ENCODE results near the gene DNAH5.
"Not testable (repeated sequence)": the region's sequence is repeated elsewhere in the genome, so short reads cannot be mapped to it uniquely, and the experiment has no call there.

Gene DNAH5

GRCh38 chr5:13814301-13814700 lies 130.2 kb downstream of the DNAH5 start:
- no peak overlapping the region for H3K4me3 ChIP-seq (ENCODE audit: low read length)
- TF ChIP-seq, protein P1, sequence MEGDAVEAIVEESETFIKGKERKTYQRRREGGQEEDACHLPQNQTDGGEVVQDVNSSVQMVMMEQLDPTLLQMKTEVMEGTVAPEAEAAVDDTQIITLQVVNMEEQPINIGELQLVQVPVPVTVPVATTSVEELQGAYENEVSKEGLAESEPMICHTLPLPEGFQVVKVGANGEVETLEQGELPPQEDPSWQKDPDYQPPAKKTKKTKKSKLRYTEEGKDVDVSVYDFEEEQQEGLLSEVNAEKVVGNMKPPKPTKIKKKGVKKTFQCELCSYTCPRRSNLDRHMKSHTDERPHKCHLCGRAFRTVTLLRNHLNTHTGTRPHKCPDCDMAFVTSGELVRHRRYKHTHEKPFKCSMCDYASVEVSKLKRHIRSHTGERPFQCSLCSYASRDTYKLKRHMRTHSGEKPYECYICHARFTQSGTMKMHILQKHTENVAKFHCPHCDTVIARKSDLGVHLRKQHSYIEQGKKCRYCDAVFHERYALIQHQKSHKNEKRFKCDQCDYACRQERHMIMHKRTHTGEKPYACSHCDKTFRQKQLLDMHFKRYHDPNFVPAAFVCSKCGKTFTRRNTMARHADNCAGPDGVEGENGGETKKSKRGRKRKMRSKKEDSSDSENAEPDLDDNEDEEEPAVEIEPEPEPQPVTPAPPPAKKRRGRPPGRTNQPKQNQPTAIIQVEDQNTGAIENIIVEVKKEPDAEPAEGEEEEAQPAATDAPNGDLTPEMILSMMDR (conservative IDR thresholded peaks at IDR 0.05; ENCODE audit: low read length), result peak; percentile 35
- DNase-seq (ENCODE audit: low read depth), result peak; percentile 16

GRCh38 chr5:13809921-13810320 lies 134.6 kb downstream of the DNAH5 start:
- no peak for DNase-seq (ENCODE audit: low read depth)
- H3K4me3 ChIP-seq (ENCODE audit: low read length), result no peak overlapping the region
- TF ChIP-seq, protein P1 (conservative IDR thresholded peaks at IDR 0.05; ENCODE audit: low read length), result no peak

DNA sequence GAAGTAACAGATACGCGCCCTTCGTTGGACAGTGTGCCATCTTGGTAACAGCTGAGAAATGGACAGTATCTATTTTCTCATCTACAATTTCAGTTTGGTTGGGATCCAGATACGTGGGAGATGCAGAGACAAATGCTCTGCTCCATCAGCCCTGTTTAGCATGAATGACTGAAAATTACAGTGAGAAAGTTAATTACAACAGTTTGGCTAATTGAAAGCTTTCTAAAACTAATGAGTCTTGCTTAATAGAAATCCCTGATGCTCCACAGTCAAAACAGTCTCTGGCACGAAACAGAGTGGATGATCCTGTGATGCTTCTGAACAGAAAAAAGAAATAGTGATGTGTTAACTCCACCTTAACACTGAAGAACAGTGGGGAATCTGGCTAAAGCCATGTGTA lies 140.2 kb downstream of the DNAH5 start:
- no peak for DNase-seq (ENCODE audit: low read depth)
- TF ChIP-seq, protein P1 (conservative IDR thresholded peaks at IDR 0.05; ENCODE audit: low read length), result no peak
- H3K4me3 ChIP-seq (ENCODE audit: low read length), result no peak overlapping the region

GRCh38 chr5:13798569-13798968 lies 145.9 kb downstream of the DNAH5 start:
- not testable (repeated sequence) for DNase-seq (ENCODE audit: low read depth); H3K4me3 ChIP-seq (ENCODE audit: low read length)

DNA sequence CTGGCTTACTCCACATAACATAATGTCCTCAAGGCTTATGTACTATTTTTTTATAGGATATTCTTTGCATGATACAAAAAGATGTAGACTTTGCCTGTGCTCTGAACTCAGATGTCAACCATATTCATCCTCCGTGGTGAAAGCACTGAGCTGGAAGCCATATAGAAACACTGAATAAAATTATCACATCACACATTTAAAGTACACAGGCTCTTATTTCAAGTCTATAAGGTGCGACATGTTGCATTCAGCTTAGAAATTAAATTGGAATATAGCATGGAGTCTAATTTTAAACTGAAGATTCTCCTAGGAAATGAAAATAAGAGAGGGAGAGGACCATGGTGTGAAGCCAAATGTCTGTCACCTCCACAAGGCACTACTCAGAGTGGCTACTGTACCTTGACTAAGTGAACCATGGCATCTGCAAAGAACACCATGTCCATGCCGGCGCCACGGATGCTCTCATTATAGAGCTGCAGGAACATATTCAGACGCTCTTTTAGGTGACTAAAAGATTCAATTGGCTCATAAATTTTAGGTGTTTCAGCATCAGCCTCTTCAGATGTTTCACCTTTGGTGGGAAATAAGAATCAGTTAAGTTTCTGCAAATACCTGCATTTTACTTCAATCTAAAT lies 158.6 kb downstream of the DNAH5 start:
- no peak for DNase-seq (ENCODE audit: low read depth)
- H3K4me3 ChIP-seq (ENCODE audit: low read length), result no peak overlapping the region
- TF ChIP-seq, protein P1 (conservative IDR thresholded peaks at IDR 0.05; ENCODE audit: low read length), result no peak

DNA sequence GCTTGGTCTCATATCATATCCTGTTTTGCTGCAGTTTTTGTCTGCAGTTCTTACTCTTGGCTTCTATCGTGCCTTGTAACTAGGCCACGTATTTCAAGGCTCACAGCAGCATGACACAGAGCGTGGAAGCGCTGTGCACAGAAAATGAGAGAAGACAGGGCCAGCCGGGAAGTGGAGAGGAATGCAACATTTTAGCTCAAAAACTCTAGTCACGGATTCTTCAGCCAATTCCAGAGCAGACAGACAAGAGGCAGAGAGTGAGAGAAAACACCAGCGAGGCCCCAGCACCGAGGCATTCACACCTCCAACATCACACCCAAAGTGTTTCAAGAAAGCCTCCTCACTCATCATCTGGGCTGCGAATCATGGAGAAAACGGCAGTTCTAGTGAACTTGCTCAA lies 160.8 kb downstream of the DNAH5 start:
- peak; percentile 41 for DNase-seq (ENCODE audit: low read depth)
- H3K4me3 ChIP-seq (ENCODE audit: low read length), result no peak overlapping the region
- TF ChIP-seq, protein P1 (conservative IDR thresholded peaks at IDR 0.05; ENCODE audit: low read length), result no peak

DNA sequence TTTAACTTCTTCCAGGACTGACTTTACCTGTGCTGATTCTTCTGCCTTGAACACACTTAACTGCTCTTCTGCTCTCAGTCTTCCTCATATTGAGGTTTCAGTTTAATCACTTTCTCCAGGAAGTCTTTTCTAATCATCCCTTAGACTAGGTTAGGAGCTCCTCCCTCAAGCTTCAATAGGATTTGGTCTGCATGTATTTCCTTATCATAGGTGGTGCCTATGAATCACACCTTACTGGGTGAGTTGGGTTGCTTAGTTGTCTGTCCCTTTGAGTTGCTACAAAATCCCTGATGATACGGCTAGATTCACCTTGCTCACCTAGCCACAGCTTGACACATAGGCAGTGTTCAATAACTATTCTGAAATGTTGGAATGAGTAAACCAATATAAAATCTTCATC lies 164.4 kb downstream of the DNAH5 start:
- no peak overlapping the region for H3K4me3 ChIP-seq (ENCODE audit: low read length)
- DNase-seq (ENCODE audit: low read depth), result no peak
- TF ChIP-seq, protein P1 (conservative IDR thresholded peaks at IDR 0.05; ENCODE audit: low read length), result no peak

GRCh38 chr5:13773649-13774048 lies 170.8 kb downstream of the DNAH5 start:
- TF ChIP-seq, protein P1 (conservative IDR thresholded peaks at IDR 0.05; ENCODE audit: low read length), result no peak
- DNase-seq (ENCODE audit: low read depth), result no peak
- no peak overlapping the region for H3K4me3 ChIP-seq (ENCODE audit: low read length)
